MCF 10A (cell line): ENCODE results near the gene YPEL2. TPM values are rescaled to one million over a fixed set of nuclear protein-coding genes. Genes with fewer than 3 reads are reported as not detected.
"Not testable (repeated sequence)": the region's sequence is repeated elsewhere in the genome, so short reads cannot be mapped to it uniquely, and the experiment has no call there.

Source experiments
- BruUV-seq: library from RNA; stranded (reverse); fragments of 400-500 nt; replicated peaks from 2 replicates; lab custom pipeline; 2021; lab: Mats Ljungman, UMichigan
- CTCF ChIA-PET: fragments of 300-600 bp; sonication (Branson Sonifier 250); formaldehyde crosslinking; extraction: SDS; loops from one replicate; lab custom pipeline; 2021; ENCODE audit warnings: antibody characterized with exemption, inconsistent platforms; lab: Yijun Ruan, JAX
- POLR2A ChIA-PET: fragments of 300-600, 350-650 bp; sonication (Branson Sonifier 250); formaldehyde crosslinking; extraction: SDS; loops from one replicate; lab custom pipeline; 2020; ENCODE audit warnings: antibody characterized with exemption, inconsistent platforms; lab: Yijun Ruan, JAX
- DNase-seq: peaks from one replicate; pipeline ENCODE4 v3.0.0-alpha.2; 2018; ENCODE audit not compliant: unreplicated experiment
- H3K27ac Mint-ChIP-seq: one replicate; pipeline ENCODE4 v1.8.0; 2022; ENCODE audit warnings: mild to moderate bottlenecking, low read depth, mixed read lengths; ENCODE audit not compliant: unreplicated experiment
- H3K27me3 Mint-ChIP-seq: one replicate; pipeline ENCODE4 v1.8.0; 2022; ENCODE audit warnings: mixed read lengths; ENCODE audit not compliant: insufficient read depth, unreplicated experiment
- H3K36me3 Mint-ChIP-seq: one replicate; pipeline ENCODE4 v1.8.0; 2022; ENCODE audit warnings: mild to moderate bottlenecking, moderate library complexity, mixed read lengths; ENCODE audit not compliant: insufficient read depth, unreplicated experiment
- H3K4me1 Mint-ChIP-seq: one replicate; pipeline ENCODE4 v1.8.0; 2022; ENCODE audit warnings: mixed read lengths; ENCODE audit not compliant: insufficient read depth, unreplicated experiment
- H3K4me3 Mint-ChIP-seq: one replicate; pipeline ENCODE4 v1.8.0; 2022; ENCODE audit warnings: mild to moderate bottlenecking, moderate library complexity, mixed read lengths; ENCODE audit not compliant: unreplicated experiment
- H3K9me3 Mint-ChIP-seq: one replicate; pipeline ENCODE4 v1.8.0; 2022; ENCODE audit warnings: mixed read lengths; ENCODE audit not compliant: unreplicated experiment
- CTCF ChIP-seq: fragments of 200-600 bp; IDR thresholded peaks from one replicate; pipeline ENCODE4 v1.8.0; 2022; ENCODE audit warnings: antibody characterized with exemption, mild to moderate bottlenecking; ENCODE audit not compliant: unreplicated experiment
- intact Hi-C: fragments of 100-400 bp; cut with micrococcal nuclease; formaldehyde crosslinking; loops from 2 replicates; pipeline ENCODE4 v1.14.1; 2022
- total RNA-seq: library from RNA; stranded (reverse); gene quantifications from 2 replicates; pipeline ENCODE4 v1.2.3, GENCODE V29; 2022

The YPEL2 gene
- total RNA-seq, 1 experiment from 2014 or later, result 2.1 TPM

- BruUV-seq, result no TSS peak
- CTCF ChIA-PET, result no interaction called here
- H3K27ac Mint-ChIP-seq, result no peak overlapping the region
Measured at GRCh38 chr17:59388069-59388556, 56.7 kb downstream of the YPEL2 start.

DNA sequence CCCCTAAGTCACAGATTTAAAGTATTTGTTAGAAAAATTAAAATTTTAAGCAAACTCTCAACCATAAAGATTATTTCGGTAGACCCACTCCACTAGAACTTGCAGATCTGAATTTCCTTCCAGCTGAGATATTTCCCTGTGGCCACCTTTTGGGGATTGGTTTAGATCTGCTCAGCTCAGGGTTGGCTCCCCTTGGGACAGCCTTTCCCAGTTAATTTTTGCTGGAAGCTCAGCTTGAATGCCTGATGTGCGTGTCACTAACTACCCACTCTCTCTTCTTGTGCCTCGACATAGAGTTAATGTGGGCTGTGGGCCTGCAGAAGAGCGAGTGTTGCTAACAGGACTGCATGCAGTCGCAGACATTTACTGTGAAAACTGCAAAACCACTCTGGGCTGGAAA is 57.6 kb downstream of the YPEL2 start:
- Mint-ChIP-seq H3K27me3 (no peaks in the 10 kb centered on the region), H3K9me3 (no peaks in the 10 kb centered on the region), H3K27ac (no peak overlapping the region), H3K4me1 (no peaks in the 10 kb centered on the region), H3K36me3 (peaks cover 4% of the 10 kb centered on the region), H3K4me3 (no peak overlapping the region)
- ChIA-PET POLR2A (no interaction called here), CTCF (no interaction called here)
- intact Hi-C loops, result no loop called here
- no TSS peak for BruUV-seq
- no peak for DNase-seq
- no peak for TF ChIP-seq CTCF

More at GRCh38 chr17:59388069-59388556, 56.7 kb downstream of the YPEL2 start:
- Mint-ChIP-seq H3K9me3 (peaks cover 6% of the 10 kb centered on the region), H3K27me3 (no peaks in the 10 kb centered on the region), H3K4me3 (no peak overlapping the region), H3K36me3 (peaks cover 4% of the 10 kb centered on the region), H3K4me1 (no peaks in the 10 kb centered on the region)
- POLR2A ChIA-PET, result no interaction called here
- DNase-seq, result no peak
- intact Hi-C loops, result no loop called here
- no peak for TF ChIP-seq CTCF

DNA sequence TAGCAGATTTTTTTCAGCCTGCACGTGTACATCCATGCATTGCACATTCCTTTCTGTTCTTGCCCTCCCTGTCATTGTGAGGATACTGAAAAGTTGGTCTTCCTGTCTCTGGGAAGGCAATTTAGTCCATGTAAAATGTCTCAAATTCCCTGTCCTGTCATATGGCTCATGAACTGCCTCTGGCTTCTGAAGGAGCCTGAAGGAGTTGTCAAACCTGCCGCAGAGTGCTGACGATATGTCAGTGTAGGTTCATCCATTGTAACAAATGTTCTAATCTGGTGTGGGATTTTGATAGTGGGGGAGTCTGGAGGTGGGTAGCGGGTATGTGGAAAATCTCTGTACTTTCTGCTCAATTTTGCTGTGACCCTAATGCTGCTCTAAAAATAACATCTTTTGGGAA is 59.6 kb downstream of the YPEL2 start:
- no peaks in the 10 kb centered on the region for H3K9me3 Mint-ChIP-seq
- no peak overlapping the region for H3K4me3 Mint-ChIP-seq
- no peaks in the 10 kb centered on the region for H3K27me3 Mint-ChIP-seq
- CTCF ChIA-PET, result no interaction called here
- no peak for DNase-seq
- POLR2A ChIA-PET, result interaction anchor here (1.0 kb wide), 1 partner anchor 11 kb away, joined by 4 read pairs; no protein-coding TSS in a partner anchor
- H3K36me3 Mint-ChIP-seq, result peaks cover 4% of the 10 kb centered on the region
- TF ChIP-seq CTCF, result no peak
- no peak overlapping the region for H3K27ac Mint-ChIP-seq
- no TSS peak for BruUV-seq
- intact Hi-C loops, result no loop called here
- no peaks in the 10 kb centered on the region for H3K4me1 Mint-ChIP-seq

DNA sequence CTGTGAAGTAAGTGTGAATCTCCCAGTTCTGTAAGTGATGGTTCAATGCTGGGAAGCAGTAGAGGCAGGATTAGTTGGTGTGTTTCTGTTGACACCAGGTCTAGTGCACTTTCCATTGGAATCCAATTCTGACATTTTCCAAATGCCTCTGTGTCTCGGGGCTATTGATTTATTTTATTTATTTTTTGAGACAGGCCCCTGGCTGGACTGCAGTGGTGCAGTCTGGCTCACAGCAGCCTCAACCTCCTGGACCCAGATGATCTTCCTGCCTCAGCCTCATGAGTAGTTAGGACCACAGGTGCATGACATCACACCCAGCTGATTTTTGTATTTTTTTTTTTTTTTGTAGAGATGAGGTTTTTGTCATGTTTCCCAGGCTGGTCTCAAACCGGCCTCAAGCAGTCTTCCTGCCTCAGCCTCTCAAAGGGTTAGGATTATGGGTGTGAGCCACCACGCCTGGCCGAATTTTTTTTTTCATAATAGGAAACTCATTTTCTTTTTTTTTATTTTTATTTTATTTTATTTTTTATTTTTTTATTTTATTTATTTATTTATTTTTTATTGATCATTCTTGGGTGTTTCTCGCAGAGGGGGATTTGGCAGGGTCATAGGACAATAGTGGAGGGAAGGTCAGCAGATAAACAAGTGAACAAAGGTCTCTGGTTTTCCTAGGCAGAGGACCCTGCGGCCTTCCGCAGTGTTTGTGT is 61.7 kb downstream of the YPEL2 start:
- Mint-ChIP-seq H3K36me3 (peaks cover 12% of the 10 kb centered on the region), H3K27ac (no peak overlapping the region), H3K4me1 (no peaks in the 10 kb centered on the region), H3K9me3 (no peaks in the 10 kb centered on the region), H3K27me3 (no peaks in the 10 kb centered on the region), H3K4me3 (no peak overlapping the region)
- CTCF ChIA-PET, result no interaction called here
- POLR2A ChIA-PET, result no interaction called here
- TF ChIP-seq CTCF, result no peak
- no peak for DNase-seq
- BruUV-seq, result no TSS peak
- intact Hi-C loops, result no loop called here

GRCh38 chr17:59393742-59394410 is 62.4 kb downstream of the YPEL2 start:
- POLR2A ChIA-PET, intact Hi-C loops, BruUV-seq, H3K4me1 Mint-ChIP-seq, DNase-seq, H3K27me3 Mint-ChIP-seq, H3K9me3 Mint-ChIP-seq, H3K27ac Mint-ChIP-seq, CTCF ChIA-PET, H3K4me3 Mint-ChIP-seq: not testable (repeated sequence)
- peaks cover 12% of the 10 kb centered on the region for H3K36me3 Mint-ChIP-seq
